Neural crest cell (in vitro differentiated cells): ENCODE results near the gene SH2D3C. TPM values are rescaled to one million over a fixed set of nuclear protein-coding genes. Genes with fewer than 3 reads are reported as not detected.
A peak's percentile ranks its signal among the peaks of the same experiment; 100 is the strongest.

ENCODE experiments used
- DNase-seq: peaks from one replicate; pipeline ENCODE4 v3.0.0; 2021; ENCODE audit warnings: low read depth, mixed read lengths, low spot score
- H3K27ac Mint-ChIP-seq: one replicate; pipeline ENCODE4 v1.8.0; 2021; ENCODE audit warnings: mild to moderate bottlenecking, mixed read lengths; ENCODE audit not compliant: unreplicated experiment
- H3K27me3 Mint-ChIP-seq: 2 replicates; pipeline ENCODE4 v1.8.0; 2021; ENCODE audit warnings: low read depth, mild to moderate bottlenecking, mixed read lengths
- H3K36me3 Mint-ChIP-seq: 2 replicates; pipeline ENCODE4 v1.8.0; 2021; ENCODE audit warnings: low read depth, mild to moderate bottlenecking, mixed read lengths
- H3K4me1 Mint-ChIP-seq: 2 replicates; pipeline ENCODE4 v1.8.0; 2021; ENCODE audit warnings: mixed read lengths
- H3K4me3 Mint-ChIP-seq: one replicate; pipeline ENCODE4 v1.8.0; 2021; ENCODE audit warnings: mild to moderate bottlenecking, mixed read lengths
- H3K9me3 Mint-ChIP-seq: 2 replicates; pipeline ENCODE4 v1.8.0; 2021; ENCODE audit warnings: mixed read lengths
- CTCF ChIP-seq: fragments of 200-600 bp; sonication (generic); conservative IDR thresholded peaks from 2 replicates; pipeline ENCODE4 v1.5.0; 2021; ENCODE audit warnings: antibody characterized with exemption, mild to moderate bottlenecking
- total RNA-seq: library from RNA; stranded (reverse); gene quantifications from 2 replicates; pipeline ENCODE4 v1.2.1, GENCODE V29; 2021

Gene SH2D3C
- total RNA-seq, 1 donor from 2014 or later = 7.2 TPM

- DNase-seq = no peak
- peaks cover 11% of the 10 kb centered on the region for H3K27me3 Mint-ChIP-seq
- H3K27ac Mint-ChIP-seq = no peak overlapping the region
- TF ChIP-seq CTCF = no peak
- H3K36me3 Mint-ChIP-seq = no peaks in the 10 kb centered on the region
- peaks cover 37% of the 10 kb centered on the region for H3K4me1 Mint-ChIP-seq
- H3K9me3 Mint-ChIP-seq = no peaks in the 10 kb centered on the region
- peak overlapping the region; percentile 78 for H3K4me3 Mint-ChIP-seq
These were observed 8.4 kb downstream of the SH2D3C start for GRCh38 chr9:127769929-127770582.

- no peak for DNase-seq
- Mint-ChIP-seq H3K4me1 (peaks cover 40% of the 10 kb centered on the region), H3K27me3 (peaks cover 11% of the 10 kb centered on the region), H3K27ac (peak overlapping the region; percentile 84), H3K4me3 (peak overlapping the region; percentile 52), H3K36me3 (no peaks in the 10 kb centered on the region), H3K9me3 (no peaks in the 10 kb centered on the region)
- no peak for TF ChIP-seq CTCF
These were observed 9.4 kb downstream of the SH2D3C start for GRCh38 chr9:127769101-127769500.

GRCh38 chr9:127768698-127769097 lies 9.8 kb downstream of the SH2D3C start:
- no peak for TF ChIP-seq CTCF
- peak overlapping the region; percentile 84 for H3K27ac Mint-ChIP-seq
- peak overlapping the region; percentile 52 for H3K4me3 Mint-ChIP-seq
- no peaks in the 10 kb centered on the region for H3K9me3 Mint-ChIP-seq
- peaks cover 11% of the 10 kb centered on the region for H3K27me3 Mint-ChIP-seq
- H3K36me3 Mint-ChIP-seq = no peaks in the 10 kb centered on the region
- no peak for DNase-seq
- peaks cover 44% of the 10 kb centered on the region for H3K4me1 Mint-ChIP-seq

GRCh38 chr9:127767909-127768331 lies 10.5 kb downstream of the SH2D3C start:
- Mint-ChIP-seq H3K27ac (peak overlapping the region; percentile 81), H3K4me3 (no peak overlapping the region), H3K4me1 (peaks cover 48% of the 10 kb centered on the region)

GRCh38 chr9:127767410-127767809 lies 11.1 kb downstream of the SH2D3C start:
- TF ChIP-seq CTCF = no peak
- no peak for DNase-seq
- no peak overlapping the region for H3K27ac Mint-ChIP-seq
- peak overlapping the region; percentile 44 for H3K4me3 Mint-ChIP-seq
- no peaks in the 10 kb centered on the region for H3K9me3 Mint-ChIP-seq
- peaks cover 52% of the 10 kb centered on the region for H3K4me1 Mint-ChIP-seq
- peaks cover 19% of the 10 kb centered on the region for H3K27me3 Mint-ChIP-seq
- H3K36me3 Mint-ChIP-seq = no peaks in the 10 kb centered on the region

More at GRCh38 chr9:127767909-127768331, 10.5 kb downstream of the SH2D3C start:
- DNase-seq = no peak
- Mint-ChIP-seq H3K27me3 (peaks cover 14% of the 10 kb centered on the region), H3K36me3 (no peaks in the 10 kb centered on the region), H3K9me3 (no peaks in the 10 kb centered on the region)
- TF ChIP-seq CTCF = no peak
